Frontal cortex (tissue), 4 donors: ENCODE results near the gene RGS8. TPM values are rescaled to one million over a fixed set of nuclear protein-coding genes. Genes with fewer than 3 reads are reported as not detected.

Experiments used
- DNase-seq, 2 donors: peaks; one replicate each; pipeline ENCODE4 v3.0.0; 2012; ENCODE audit warnings: low spot score in 2 of 2
- FAIRE-seq: peaks from 2 replicates; lab custom pipeline; 2012; peaks lifted over from hg19 to GRCh38; lab: Jason Lieb, UNC
- total RNA-seq: library from RNA; depleted of rRNA; stranded (reverse); fragments of >200 nt; gene quantifications from one replicate; pipeline ENCODE4 v1.2.3, GENCODE V29; 2014
- donor health status: control.
- donor health status: control.
- donor health status: control.

RGS8 gene
- total RNA-seq, 1 donor from 2014 or later: 39.5 TPM

GRCh38 chr1:182674346-182675246, 9.8 kb downstream of the RGS8 start:
- FAIRE-seq: no peak
- no peak for DNase-seq

DNA sequence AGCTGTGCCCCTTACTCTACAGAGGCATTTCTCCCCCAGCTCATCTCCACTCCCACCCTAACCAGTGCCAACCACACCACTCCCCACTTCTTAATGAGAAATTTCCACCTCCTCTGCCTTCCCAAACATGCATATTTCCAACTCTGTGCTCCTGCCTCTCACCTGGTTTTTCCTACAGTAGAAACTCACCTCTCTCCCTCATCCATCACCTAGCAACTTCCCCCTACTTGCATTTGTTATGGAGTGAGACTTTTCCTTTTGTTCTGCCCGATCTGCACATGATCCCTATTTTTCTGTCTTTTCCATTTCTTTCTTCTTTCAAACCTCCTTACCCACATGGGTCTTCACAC, 11.9 kb downstream of the RGS8 start:
- DNase-seq (no peak), FAIRE-seq (no peak)

GRCh38 chr1:182671750-182672486, 12.5 kb downstream of the RGS8 start:
- FAIRE-seq: no peak
- DNase-seq: no peak

GRCh38 chr1:182670032-182670749, 14.2 kb downstream of the RGS8 start:
- no peak for FAIRE-seq
- no peak for DNase-seq

DNA sequence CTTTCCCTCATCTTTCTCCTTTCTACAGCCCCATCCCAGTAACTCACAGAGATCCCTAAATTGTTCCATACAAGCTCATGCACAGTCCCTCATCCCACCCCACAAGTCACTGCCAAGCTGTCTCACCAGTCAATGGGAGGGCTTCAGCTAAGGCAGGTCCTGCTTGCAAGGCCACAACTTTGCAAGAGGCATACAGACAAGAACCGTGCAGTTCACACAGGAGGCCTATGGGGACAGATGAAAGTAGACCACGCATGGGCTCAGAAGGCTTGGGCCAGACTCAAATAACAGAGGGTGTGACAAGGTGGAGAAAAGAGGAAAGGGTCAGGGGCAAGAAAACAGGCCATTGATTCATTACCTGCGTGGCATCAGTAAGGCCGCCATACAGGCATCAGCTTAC, 15.1 kb downstream of the RGS8 start:
- DNase-seq (no peak), FAIRE-seq (no peak)

GRCh38 chr1:182668521-182669054, 15.8 kb downstream of the RGS8 start:
- no peak for FAIRE-seq
- DNase-seq: no peak

- no peak for DNase-seq
- FAIRE-seq: no peak
Measured at GRCh38 chr1:182667848-182668505, 16.4 kb downstream of the RGS8 start.

GRCh38 chr1:182666706-182667105, 17.7 kb downstream of the RGS8 start:
- DNase-seq: no peak

GRCh38 chr1:182664296-182664695, 20.1 kb downstream of the RGS8 start:
- no peak for FAIRE-seq
- no peak for DNase-seq

More at GRCh38 chr1:182666706-182667105, 17.7 kb downstream of the RGS8 start:
- FAIRE-seq: no peak

- FAIRE-seq (no peak), DNase-seq (no peak)
Measured at GRCh38 chr1:182662956-182663355, 21.4 kb downstream of the RGS8 start.

DNA sequence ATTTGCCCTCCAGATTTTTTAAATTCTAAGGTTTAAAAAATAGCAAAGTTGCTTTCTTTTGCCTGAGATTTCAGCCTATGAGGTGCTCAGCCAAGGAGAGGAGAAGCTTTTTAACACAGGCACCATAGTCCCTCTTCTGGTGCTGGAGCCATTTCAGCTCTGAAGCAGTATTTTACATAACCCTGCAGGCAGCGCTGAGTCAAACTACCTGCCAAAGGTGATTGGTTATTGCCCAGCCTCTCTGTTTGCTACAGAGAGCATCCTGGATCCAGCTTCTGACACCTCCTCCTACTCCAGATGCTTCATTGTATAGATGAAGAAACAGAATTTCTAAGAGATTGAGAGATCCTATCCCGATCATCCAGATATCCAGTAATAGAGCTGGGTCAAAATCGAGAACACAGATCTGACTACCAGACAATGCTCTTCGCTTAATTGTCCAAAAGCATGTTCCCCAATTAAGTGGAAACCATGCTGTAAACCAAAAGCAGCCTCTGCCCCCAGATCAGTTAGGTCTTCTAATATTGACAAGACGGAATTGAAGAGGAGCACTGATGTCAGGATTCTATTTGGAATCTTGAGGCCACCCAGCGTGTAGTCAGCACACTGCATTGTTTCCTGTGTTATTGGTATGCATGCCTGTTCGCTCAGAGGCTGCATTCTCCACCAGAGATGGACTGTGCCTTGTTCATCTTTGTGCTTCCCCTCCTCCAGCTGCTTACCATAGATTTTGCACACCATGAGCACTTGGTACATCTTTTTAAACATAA, 22.1 kb downstream of the RGS8 start:
- DNase-seq: no peak
- FAIRE-seq: no peak

- peak in 1 of 2 donors; percentile 41 for DNase-seq
- FAIRE-seq: no peak
Measured at GRCh38 chr1:182658055-182658454, 26.3 kb downstream of the RGS8 start.

DNA sequence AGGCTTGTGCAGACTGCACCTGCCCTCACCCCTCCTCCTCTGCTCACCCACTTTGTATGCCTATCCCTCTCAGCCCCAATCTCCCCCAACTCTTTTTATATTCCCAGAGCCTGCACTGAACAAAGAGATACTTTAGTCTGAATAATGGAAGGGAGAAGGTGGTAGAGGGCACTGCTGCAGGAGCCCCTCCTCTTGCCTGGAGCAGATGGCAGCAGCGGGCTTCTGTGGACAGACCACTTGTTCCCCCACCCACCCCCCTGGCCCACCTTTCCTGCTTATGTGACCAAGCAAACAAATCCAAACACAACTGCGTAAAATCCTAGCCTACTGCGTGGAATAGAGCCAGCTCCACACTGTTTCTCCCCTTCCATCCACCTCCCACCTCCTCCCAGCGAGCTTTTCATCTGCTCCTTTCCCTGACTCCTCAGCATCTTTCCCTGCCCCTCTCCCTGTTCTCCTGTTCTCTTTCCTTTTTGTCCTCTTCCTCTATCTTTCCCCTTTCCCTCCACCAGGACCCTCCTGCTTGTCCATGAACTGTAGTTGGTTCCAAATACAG, 27.5 kb downstream of the RGS8 start:
- FAIRE-seq: no peak
- DNase-seq: no peak

GRCh38 chr1:182653986-182654385, 30.4 kb downstream of the RGS8 start:
- FAIRE-seq (no peak), DNase-seq (no peak)

DNA sequence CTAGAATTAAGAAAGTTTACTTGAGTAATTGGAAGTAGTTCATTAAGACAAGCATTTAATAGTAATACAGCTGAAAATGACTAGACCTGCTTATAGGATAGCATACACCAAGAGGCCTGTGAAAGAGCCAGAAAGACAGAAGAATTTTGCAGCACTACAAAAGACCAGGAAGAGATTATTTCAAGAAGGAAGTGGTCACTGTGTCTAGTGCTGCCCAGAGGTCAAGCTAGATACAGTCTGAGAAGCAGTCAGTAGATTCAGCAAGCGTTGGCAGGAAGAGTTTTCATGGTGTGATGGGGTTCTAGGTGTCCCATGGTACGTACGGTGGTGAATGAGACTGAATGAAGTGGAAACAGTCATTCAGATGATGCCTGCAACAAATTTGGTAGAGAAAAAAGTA, 31.5 kb downstream of the RGS8 start:
- DNase-seq: no peak
- FAIRE-seq: no peak

- FAIRE-seq: no peak
- DNase-seq: no peak
Measured at GRCh38 chr1:182651339-182651724, 33.1 kb downstream of the RGS8 start.

DNA sequence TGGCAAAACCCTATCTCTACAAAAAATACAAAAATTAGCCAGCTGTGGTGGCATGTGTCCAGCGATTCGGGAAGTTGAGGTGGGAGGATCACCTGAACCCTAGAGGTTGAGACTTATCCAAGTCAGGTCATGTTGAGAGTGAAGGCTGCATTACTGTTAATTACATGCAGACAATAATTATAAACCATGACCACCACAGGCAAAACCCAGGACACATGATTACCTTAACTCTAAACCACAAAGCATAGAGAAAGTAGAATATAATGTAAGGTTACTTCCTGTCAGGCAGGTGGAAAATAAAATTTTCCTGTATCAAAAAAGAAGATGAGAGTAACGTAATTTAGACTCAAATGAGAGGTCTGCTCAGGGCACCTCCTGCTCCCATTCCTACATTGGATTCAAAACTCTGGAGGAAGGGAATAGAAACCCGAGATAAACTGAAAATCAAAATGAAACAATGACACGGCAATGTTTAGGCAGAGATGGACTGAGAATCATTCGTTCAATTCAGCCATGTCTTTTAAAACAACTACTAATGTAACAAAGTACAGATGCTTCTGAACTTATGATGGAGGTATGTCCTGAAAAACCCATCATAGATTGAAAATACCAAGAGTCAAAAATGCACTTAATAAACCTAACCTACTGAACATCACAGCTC, 33.6 kb downstream of the RGS8 start:
- FAIRE-seq (no peak), DNase-seq (no peak)

DNA sequence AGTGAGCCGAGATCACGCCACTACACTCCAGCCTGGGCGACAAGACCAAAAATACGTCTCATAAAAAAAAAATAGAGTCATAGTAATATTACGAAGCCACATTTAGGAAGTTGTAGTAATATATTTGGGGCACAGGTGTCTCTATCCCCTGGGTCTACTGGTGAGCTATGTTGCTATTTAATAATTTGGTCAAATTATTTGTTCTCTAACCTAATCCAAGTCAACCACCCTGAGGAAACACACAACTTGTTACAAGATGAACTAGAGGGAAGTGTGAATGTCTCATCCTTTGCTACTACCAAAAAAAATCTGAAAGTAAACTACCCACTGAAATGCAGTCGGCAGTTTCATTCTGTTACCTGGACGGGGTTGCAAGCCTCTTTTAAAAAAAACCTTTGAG, 35.3 kb downstream of the RGS8 start:
- no peak for DNase-seq
- FAIRE-seq: no peak
